Calu3 (cell line): Measurements from ENCODE around the gene BEST2. TPM values are rescaled to one million over a fixed set of nuclear protein-coding genes. Genes with fewer than 3 reads are reported as not detected.

Experiments
- BruUV-seq: library from RNA; stranded (reverse); fragments of 400-500 nt; replicated peaks from 2 replicates; lab custom pipeline; 2021; lab: Mats Ljungman, UMichigan
- CTCF ChIA-PET: fragments of 300-600 bp; sonication (Branson Sonifier 250); formaldehyde crosslinking; loops from one replicate; lab custom pipeline; 2022; ENCODE audit warnings: antibody characterized with exemption; lab: Charles Lee
- DNase-seq: peaks from one replicate; pipeline ENCODE4 v3.0.0; 2022
- H3K27ac Mint-ChIP-seq: one replicate; pipeline ENCODE4 v1.8.0; 2022; ENCODE audit warnings: mixed read lengths; ENCODE audit not compliant: unreplicated experiment
- H3K27me3 Mint-ChIP-seq: one replicate; pipeline ENCODE4 v1.8.0; 2022; ENCODE audit warnings: mixed read lengths; ENCODE audit not compliant: unreplicated experiment
- H3K36me3 Mint-ChIP-seq: one replicate; pipeline ENCODE4 v1.8.0; 2022; ENCODE audit warnings: mild to moderate bottlenecking, moderate library complexity, mixed read lengths; ENCODE audit not compliant: insufficient read depth, unreplicated experiment
- H3K4me1 Mint-ChIP-seq: one replicate; pipeline ENCODE4 v1.8.0; 2022; ENCODE audit warnings: mild to moderate bottlenecking, low read depth, mixed read lengths; ENCODE audit not compliant: unreplicated experiment
- H3K4me3 Mint-ChIP-seq: one replicate; pipeline ENCODE4 v1.8.0; 2022; ENCODE audit warnings: mild to moderate bottlenecking, low read depth, moderate library complexity, mixed read lengths; ENCODE audit not compliant: unreplicated experiment
- H3K9me3 Mint-ChIP-seq: one replicate; pipeline ENCODE4 v1.8.0; 2022; ENCODE audit warnings: low read depth, mixed read lengths; ENCODE audit not compliant: unreplicated experiment
- CTCF ChIP-seq: fragments of 200-600 bp; IDR thresholded peaks from one replicate; pipeline ENCODE4 v1.8.0; 2022; ENCODE audit warnings: antibody characterized with exemption; ENCODE audit not compliant: unreplicated experiment
- intact Hi-C: fragments of 100-400 bp; cut with micrococcal nuclease; formaldehyde crosslinking; loops from one replicate; pipeline ENCODE4 v1.10.0; 2022; ENCODE audit not compliant: unreplicated experiment
- total RNA-seq: library from RNA; stranded (reverse); gene quantifications from 2 replicates; pipeline ENCODE4 v1.2.3, GENCODE V29; 2022

The BEST2 gene
- total RNA-seq, 1 experiment from 2014 or later, result not detected

- no peaks in the 10 kb centered on the region for H3K27me3 Mint-ChIP-seq
- TF ChIP-seq CTCF, result no peak
- intact Hi-C loops, result no loop called here
- DNase-seq, result peak; percentile 49
- peaks cover 74% of the 10 kb centered on the region for H3K36me3 Mint-ChIP-seq
- CTCF ChIA-PET, result interaction anchor here (0.7 to 3.0 kb wide), 3 partner anchors 10 to 1268 kb away, joined by 3 to 17 read pairs (median 3); no protein-coding TSS in a partner anchor
- no peaks in the 10 kb centered on the region for H3K9me3 Mint-ChIP-seq
- H3K27ac Mint-ChIP-seq, result peak overlapping the region; percentile 98
- peaks cover 36% of the 10 kb centered on the region for H3K4me1 Mint-ChIP-seq
- BruUV-seq, result TSS peak; percentile 83
- H3K4me3 Mint-ChIP-seq, result peak overlapping the region; percentile 86
Measured at GRCh38 chr19:12792051-12792852, 40.7 kb downstream of the BEST2 start.

- H3K4me1 Mint-ChIP-seq, result peaks cover 36% of the 10 kb centered on the region
- H3K9me3 Mint-ChIP-seq, result no peaks in the 10 kb centered on the region
- H3K27ac Mint-ChIP-seq, result peak overlapping the region; percentile 98
- BruUV-seq, result TSS peak; percentile 71
- no peaks in the 10 kb centered on the region for H3K27me3 Mint-ChIP-seq
- intact Hi-C loops, result no loop called here
- TF ChIP-seq CTCF, result no peak
- CTCF ChIA-PET, result interaction anchor here (1.3 to 3.0 kb wide), 2 partner anchors 10 to 15 kb away, joined by 3 to 17 read pairs; no protein-coding TSS in a partner anchor
- peak overlapping the region; percentile 86 for H3K4me3 Mint-ChIP-seq
- peaks cover 76% of the 10 kb centered on the region for H3K36me3 Mint-ChIP-seq
- DNase-seq, result no peak
Measured at GRCh38 chr19:12792853-12793289, 41.3 kb downstream of the BEST2 start.

- Mint-ChIP-seq H3K4me3 (peak overlapping the region; percentile 86), H3K4me1 (peaks cover 31% of the 10 kb centered on the region), H3K9me3 (no peaks in the 10 kb centered on the region), H3K36me3 (peaks cover 78% of the 10 kb centered on the region), H3K27me3 (no peaks in the 10 kb centered on the region), H3K27ac (peak overlapping the region; percentile 98)
- peak; percentile 91 for DNase-seq
- intact Hi-C loops, result no loop called here
- TF ChIP-seq CTCF, result no peak
- no TSS peak for BruUV-seq
- CTCF ChIA-PET, result interaction anchor here (1.3 to 3.0 kb wide), 2 partner anchors 11 to 15 kb away, joined by 3 to 17 read pairs; no protein-coding TSS in a partner anchor
Measured at GRCh38 chr19:12793290-12794195, 42.0 kb downstream of the BEST2 start.

GRCh38 chr19:12794196-12794941 lies 42.8 kb downstream of the BEST2 start:
- CTCF ChIA-PET, result interaction anchor here (0.7 to 2.4 kb wide), 2 partner anchors 34 to 73 kb away, joined by 3 to 15 read pairs; no protein-coding TSS in a partner anchor
- no peak for TF ChIP-seq CTCF
- peak overlapping the region; percentile 86 for H3K4me3 Mint-ChIP-seq
- no peaks in the 10 kb centered on the region for H3K27me3 Mint-ChIP-seq
- intact Hi-C loops, result no loop called here
- H3K9me3 Mint-ChIP-seq, result no peaks in the 10 kb centered on the region
- DNase-seq, result no peak
- peak overlapping the region; percentile 81 for H3K27ac Mint-ChIP-seq
- peaks cover 23% of the 10 kb centered on the region for H3K4me1 Mint-ChIP-seq
- H3K36me3 Mint-ChIP-seq, result peaks cover 78% of the 10 kb centered on the region
- BruUV-seq, result no TSS peak
